Gastrocnemius medialis (tissue), 4 donors: ENCODE data around the gene MAVS. TPM values are rescaled to one million over a fixed set of nuclear protein-coding genes. Genes with fewer than 3 reads are reported as not detected.
A peak's percentile ranks its signal among the peaks of the same experiment; 100 is the strongest.
"Not testable (repeated sequence)": the region's sequence is repeated elsewhere in the genome, so short reads cannot be mapped to it uniquely, and the experiment has no call there.

Experiments used
- ATAC-seq, 2 donors: fragments of 150-250 bp; one replicate each; pipeline ENCODE4 v1.9.1; 2016
- DNase-seq, 2 donors: peaks; one replicate each; pipeline ENCODE4 v3.0.0-alpha.2; 2019
- H3K27ac ChIP-seq, 4 donors: fragments of 200-600 bp; sonication (generic); 1 replicate in 1 of 4; 2 replicates in 3 of 4; pipeline ENCODE4 v1.5.1; 2016 to 2018; ENCODE audit warnings: mild to moderate bottlenecking in 2 of 4, moderate library complexity in 1 of 4
- H3K27me3 ChIP-seq, 3 donors: fragments of 200-600 bp; sonication (generic) in 2 of 3; 1 replicate in 1 of 3; 2 replicates in 2 of 3; pipeline versions ENCODE4 v1.5.1 to v1.6.0; 2016 to 2019; ENCODE audit warnings: mild to moderate bottlenecking in 1 of 3, moderate library complexity in 1 of 3
- H3K36me3 ChIP-seq, 2 donors: fragments of 200-600 bp; sonication (generic) in 1 of 2; one replicate each; pipeline ENCODE4 v1.5.1; 2017 to 2018
- H3K4me1 ChIP-seq, 2 donors: fragments of 200-600 bp; sonication (generic) in 1 of 2; one replicate each; pipeline ENCODE4 v1.5.1; 2016 to 2017; ENCODE audit warnings: mild to moderate bottlenecking in 2 of 2
- H3K4me3 ChIP-seq, 4 donors: fragments of 200-600 bp; sonication (generic) in 3 of 4; 1 replicate in 1 of 4; 2 replicates in 3 of 4; pipeline ENCODE4 v1.5.1; 2016 to 2019; ENCODE audit warnings: mild to moderate bottlenecking in 2 of 4
- H3K9me3 ChIP-seq, 3 donors: fragments of 200-600 bp; sonication (generic) in 2 of 3; 1 replicate in 1 of 3; 2 replicates in 2 of 3; pipeline ENCODE4 v1.5.1; 2016 to 2019
- POLR2A ChIP-seq, 2 donors: fragments of 450-650 bp; IDR thresholded peaks; one replicate each; pipeline ENCODE4 v1.6.1; 2017; ENCODE audit warnings: antibody characterized with exemption in 2 of 2, mild to moderate bottlenecking in 2 of 2, moderate library complexity in 2 of 2
- in situ Hi-C, 4 donors: fragments of 200-750 bp; cut with MboI; loops; one replicate each; pipeline versions ENCODE4 v1.15.0 to v1.8.0; 2017; ENCODE audit warnings: low sequenced_read_pairs in 4 of 4
- intact Hi-C: fragments of 100-400 bp; cut with DNase I; formaldehyde crosslinking; loops from one replicate; pipeline ENCODE4 v1.15.1; 2023; ENCODE audit warnings: low total_unique reads
- total RNA-seq, 4 donors: library from RNA; depleted of rRNA; stranded (reverse); fragments of >200 nt; gene quantifications; one replicate each; pipeline versions ENCODE4 v1.1.0 to v1.2.3, GENCODE V29; 2016
- TF ChIP-seq, protein P1 (sequence below), 5 experiments: fragments of 450-650 bp in 3 of 5; fragments of 200-600 bp in 2 of 5; sonication (generic) in 2 of 5; IDR thresholded peaks in 4 of 5; conservative IDR thresholded peaks in 1 of 5; 1 replicate in 4 of 5; 2 replicates in 1 of 5; pipeline ENCODE4 v1.5.1; 2016 to 2019; ENCODE audit warnings: antibody characterized with exemption in 5 of 5, mild to moderate bottlenecking in 3 of 5, moderate library complexity in 3 of 5

The MAVS gene
- total RNA-seq, 4 donors from 2014 or later, result 37.9 to 64.5 (median 44.4) TPM

DNA sequence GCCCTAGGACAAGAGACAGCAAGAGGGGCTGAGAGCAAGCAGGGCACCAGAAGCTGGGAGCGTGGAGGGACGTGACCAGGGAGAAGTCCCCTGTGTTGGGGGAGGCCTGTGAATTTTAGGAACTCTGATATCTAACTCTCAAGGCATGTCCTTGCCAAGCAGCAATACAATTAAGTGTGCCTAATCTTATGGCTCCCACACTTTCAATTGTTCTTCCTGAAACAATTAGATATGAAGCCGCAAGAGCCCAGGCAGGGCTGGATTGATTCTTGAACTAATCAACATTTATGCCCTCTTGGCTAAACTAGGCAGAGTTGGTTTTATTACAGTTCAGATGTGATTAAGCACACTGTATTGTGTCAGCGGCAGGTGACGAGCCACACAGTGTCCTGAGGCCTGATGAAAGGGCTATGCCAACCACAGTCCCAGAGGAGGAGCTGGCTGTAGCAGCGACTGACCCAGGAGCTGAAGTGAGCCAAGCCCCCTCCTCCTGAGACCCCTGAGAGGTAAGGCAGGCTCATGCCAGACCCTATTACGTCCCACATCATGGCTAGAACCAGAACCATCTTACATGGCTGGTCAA lies 4.2 kb upstream of the MAVS start:
- no peaks in the 10 kb centered on the region for H3K9me3 ChIP-seq
- no peaks in the 10 kb centered on the region for H3K36me3 ChIP-seq
- DNase-seq, result no peak
- peaks cover 0 to 3% of the 10 kb centered on the region in 2 donors for H3K4me1 ChIP-seq
- intact Hi-C loops (no loop called here), in situ Hi-C loops (no loop called here)
- ATAC-seq, result no peak
- H3K27ac ChIP-seq, result no peak overlapping the region
- H3K27me3 ChIP-seq, result no peaks in the 10 kb centered on the region
- H3K4me3 ChIP-seq, result no peak overlapping the region
- TF ChIP-seq, protein P1, sequence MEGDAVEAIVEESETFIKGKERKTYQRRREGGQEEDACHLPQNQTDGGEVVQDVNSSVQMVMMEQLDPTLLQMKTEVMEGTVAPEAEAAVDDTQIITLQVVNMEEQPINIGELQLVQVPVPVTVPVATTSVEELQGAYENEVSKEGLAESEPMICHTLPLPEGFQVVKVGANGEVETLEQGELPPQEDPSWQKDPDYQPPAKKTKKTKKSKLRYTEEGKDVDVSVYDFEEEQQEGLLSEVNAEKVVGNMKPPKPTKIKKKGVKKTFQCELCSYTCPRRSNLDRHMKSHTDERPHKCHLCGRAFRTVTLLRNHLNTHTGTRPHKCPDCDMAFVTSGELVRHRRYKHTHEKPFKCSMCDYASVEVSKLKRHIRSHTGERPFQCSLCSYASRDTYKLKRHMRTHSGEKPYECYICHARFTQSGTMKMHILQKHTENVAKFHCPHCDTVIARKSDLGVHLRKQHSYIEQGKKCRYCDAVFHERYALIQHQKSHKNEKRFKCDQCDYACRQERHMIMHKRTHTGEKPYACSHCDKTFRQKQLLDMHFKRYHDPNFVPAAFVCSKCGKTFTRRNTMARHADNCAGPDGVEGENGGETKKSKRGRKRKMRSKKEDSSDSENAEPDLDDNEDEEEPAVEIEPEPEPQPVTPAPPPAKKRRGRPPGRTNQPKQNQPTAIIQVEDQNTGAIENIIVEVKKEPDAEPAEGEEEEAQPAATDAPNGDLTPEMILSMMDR (IDR thresholded peaks at IDR 0.05 in 4 of 5, conservative IDR thresholded peaks at IDR 0.05 in 1 of 5), result no peak

DNA sequence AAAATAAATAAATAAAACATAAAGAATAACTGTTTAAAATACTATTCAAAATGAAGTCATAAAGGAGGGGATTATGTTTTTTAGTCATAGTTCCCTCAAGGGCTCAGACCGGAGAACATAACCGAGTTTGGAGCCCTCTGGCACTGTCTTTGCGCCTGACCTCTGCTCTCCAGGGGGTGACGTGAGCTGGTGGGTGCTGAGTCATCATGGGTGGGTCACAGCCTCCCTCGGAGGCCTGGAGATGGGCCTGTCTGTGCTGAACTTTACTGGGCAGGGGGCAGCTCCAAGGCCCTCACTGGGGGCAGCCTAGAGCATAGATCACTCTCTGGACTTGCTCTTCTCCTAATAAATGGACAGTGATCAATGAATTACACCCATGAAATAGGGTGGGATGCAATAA lies 3.1 kb upstream of the MAVS start:
- TF ChIP-seq, protein P1 (IDR thresholded peaks at IDR 0.05 in 4 of 5, conservative IDR thresholded peaks at IDR 0.05 in 1 of 5), result no peak
- TF ChIP-seq POLR2A (IDR thresholded peaks at IDR 0.05), result no peak
- no peaks in the 10 kb centered on the region for H3K27me3 ChIP-seq
- ATAC-seq, result no peak
- H3K4me3 ChIP-seq, result no peak overlapping the region
- intact Hi-C loops, result no loop called here
- in situ Hi-C loops, result no loop called here
- H3K27ac ChIP-seq, result no peak overlapping the region
- no peaks in the 10 kb centered on the region for H3K36me3 ChIP-seq
- no peak for DNase-seq
- peaks cover 6 to 8% of the 10 kb centered on the region in 2 donors for H3K4me1 ChIP-seq
- no peaks in the 10 kb centered on the region for H3K9me3 ChIP-seq

DNA sequence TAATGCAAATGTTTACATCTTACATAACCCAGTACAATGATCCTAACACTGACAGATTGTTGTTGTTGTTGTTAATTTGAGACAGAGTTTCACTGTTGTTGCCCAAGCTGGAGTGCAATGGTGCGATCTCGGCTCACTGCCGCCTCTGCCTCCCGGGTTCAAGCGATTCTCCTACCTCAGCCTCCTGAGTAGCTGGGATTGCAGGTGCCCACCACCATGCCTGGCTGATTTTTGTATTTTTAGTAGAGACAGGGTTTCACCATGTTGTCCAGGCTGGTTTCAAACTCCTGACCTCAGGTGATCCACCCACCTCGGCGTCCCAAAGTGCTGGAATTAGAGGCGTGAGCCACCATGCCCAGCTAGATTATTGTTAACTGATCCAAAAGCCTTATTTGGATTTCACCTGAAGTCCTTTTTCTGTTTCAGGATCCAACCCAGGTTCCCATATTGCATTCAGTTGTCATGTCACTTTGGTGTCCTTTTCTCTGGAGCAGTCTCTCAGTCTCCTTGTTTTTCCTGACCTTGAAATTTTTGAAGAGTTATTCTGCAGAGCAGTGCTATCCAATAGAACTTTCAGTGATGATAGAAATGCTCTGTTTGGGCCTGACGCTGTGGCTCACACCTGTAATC lies 2.5 kb upstream of the MAVS start:
- in situ Hi-C loops, H3K4me3 ChIP-seq, H3K9me3 ChIP-seq, DNase-seq, intact Hi-C loops, H3K27ac ChIP-seq, H3K36me3 ChIP-seq, H3K27me3 ChIP-seq, ATAC-seq: not testable (repeated sequence)
- H3K4me1 ChIP-seq, result peaks cover 9 to 13% of the 10 kb centered on the region in 2 donors

DNA sequence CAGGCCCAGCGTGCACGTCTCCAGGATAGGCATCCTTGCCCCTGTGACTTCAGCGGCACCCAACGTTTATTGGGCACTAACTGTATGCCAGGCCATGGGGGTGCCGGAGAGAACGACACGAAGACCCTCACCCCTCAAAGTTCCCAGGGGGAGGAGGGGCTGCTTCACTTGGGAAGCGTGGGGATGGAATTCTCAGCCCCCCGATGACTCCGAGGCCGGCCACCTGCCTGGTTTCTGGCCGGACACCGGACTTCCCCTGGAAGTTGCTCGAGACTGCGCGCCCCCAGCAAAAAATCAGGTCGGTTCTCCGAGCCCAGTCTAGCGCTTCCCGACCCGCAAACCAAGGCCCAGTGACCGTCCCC lies 275 bp upstream of the MAVS start:
- H3K27ac ChIP-seq, result peak overlapping the region; percentile 95 to 98 (median 96)
- in situ Hi-C loops, result no loop called here
- DNase-seq, result no peak
- no peak for TF ChIP-seq POLR2A (IDR thresholded peaks at IDR 0.05)
- TF ChIP-seq, protein P1 (IDR thresholded peaks at IDR 0.05 in 4 of 5, conservative IDR thresholded peaks at IDR 0.05 in 1 of 5), result no peak
- ATAC-seq, result peak in 1 of 2 donors; percentile 10
- H3K9me3 ChIP-seq, result no peaks in the 10 kb centered on the region
- intact Hi-C loops, result loop anchor here (1.0 to 2.0 kb wide), 2 partner anchors 26 to 60 kb away; partner anchors contain the start of genes AP5S1 and CENPB
- H3K36me3 ChIP-seq, result no peaks in the 10 kb centered on the region
- peaks cover 9 to 13% of the 10 kb centered on the region in 2 donors for H3K4me1 ChIP-seq
- H3K27me3 ChIP-seq, result no peaks in the 10 kb centered on the region
- peak overlapping the region; percentile 75 to 98 (median 84) for H3K4me3 ChIP-seq

DNA sequence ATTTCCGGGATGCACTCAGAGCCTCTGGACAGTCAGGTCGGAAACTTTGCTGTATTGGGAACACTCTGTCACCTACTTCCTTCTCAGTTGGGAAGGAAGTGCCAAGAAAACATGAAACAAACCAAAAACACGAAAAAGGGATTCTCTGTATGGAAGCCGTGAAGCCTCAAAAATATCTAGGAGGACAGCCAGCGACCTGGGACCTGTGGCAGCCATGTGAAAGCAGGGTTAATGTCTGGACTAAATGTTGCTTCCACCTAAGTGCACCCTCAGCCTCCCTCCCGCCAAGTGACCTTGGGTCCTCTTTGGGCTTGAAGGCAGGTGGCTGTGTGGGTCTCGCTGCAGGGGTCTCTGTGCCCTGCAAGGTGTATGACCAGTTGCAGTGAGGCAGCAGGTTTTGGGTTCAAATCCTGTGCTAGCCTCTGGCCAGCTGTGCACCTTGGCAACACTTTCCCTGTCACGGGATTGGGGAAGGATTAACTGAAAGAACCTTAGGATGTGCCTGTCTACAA lies 851 bp downstream of the MAVS start:
- Histone ChIP-seq H3K4me3 (peak overlapping the region; percentile 75 to 98 (median 84)), H3K9me3 (no peaks in the 10 kb centered on the region), H3K4me1 (peaks cover 9 to 13% of the 10 kb centered on the region in 2 donors), H3K36me3 (no peaks in the 10 kb centered on the region), H3K27me3 (no peaks in the 10 kb centered on the region), H3K27ac (peak overlapping the region; percentile 95 to 98 (median 96))
- in situ Hi-C loops, result no loop called here
- TF ChIP-seq, protein P1 (IDR thresholded peaks at IDR 0.05 in 4 of 5, conservative IDR thresholded peaks at IDR 0.05 in 1 of 5), result no peak
- no peak for TF ChIP-seq POLR2A (IDR thresholded peaks at IDR 0.05)
- ATAC-seq (peak; percentile 3 to 4), DNase-seq (no peak)
- intact Hi-C loops, result loop anchor here (1.0 to 2.0 kb wide), 2 partner anchors 42 to 61 kb away; partner anchors contain the start of genes CENPB and PANK2
